GM19351 (cell line): ENCODE results near the gene MAP7D1.
A peak's percentile ranks its signal among the peaks of the same experiment; 100 is the strongest.
"Not testable (repeated sequence)": the region's sequence is repeated elsewhere in the genome, so short reads cannot be mapped to it uniquely, and the experiment has no call there.

Source experiments
- ATAC-seq: cut with Tn5 transposase; IDR thresholded peaks from one replicate; pipeline ENCODE4 v1.9.1; 2021; ENCODE audit warnings: mild to moderate bottlenecking, moderate library complexity; ENCODE audit not compliant: unreplicated experiment

MAP7D1 gene

GRCh38 chr1:36199934-36200741, 44.2 kb downstream of the MAP7D1 start:
- ATAC-seq = no peak

GRCh38 chr1:36203027-36203553, 47.1 kb downstream of the MAP7D1 start:
- ATAC-seq = no peak

- ATAC-seq = no peak
Observed at GRCh38 chr1:36203554-36204346, 47.8 kb downstream of the MAP7D1 start.

- no peak for ATAC-seq
Observed at GRCh38 chr1:36204347-36204909, 48.5 kb downstream of the MAP7D1 start.

GRCh38 chr1:36206323-36206858, 50.4 kb downstream of the MAP7D1 start:
- no peak for ATAC-seq

- no peak for ATAC-seq
Observed at GRCh38 chr1:36207339-36207738, 51.4 kb downstream of the MAP7D1 start.

- ATAC-seq = no peak
Observed at GRCh38 chr1:36208978-36209703, 53.2 kb downstream of the MAP7D1 start.

- ATAC-seq = no peak
Observed at GRCh38 chr1:36211307-36211706, 55.3 kb downstream of the MAP7D1 start.

GRCh38 chr1:36211841-36212240, 55.9 kb downstream of the MAP7D1 start:
- no peak for ATAC-seq

GRCh38 chr1:36212782-36213181, 56.8 kb downstream of the MAP7D1 start:
- ATAC-seq = no peak

GRCh38 chr1:36217670-36218069, 61.7 kb downstream of the MAP7D1 start:
- no peak for ATAC-seq

GRCh38 chr1:36221901-36222300, 65.9 kb downstream of the MAP7D1 start:
- not testable (repeated sequence) for ATAC-seq

GRCh38 chr1:36222481-36223380, 66.8 kb downstream of the MAP7D1 start:
- ATAC-seq = no peak

- ATAC-seq = peak; percentile 29
Observed at GRCh38 chr1:36223381-36223995, 67.5 kb downstream of the MAP7D1 start.

GRCh38 chr1:36223996-36224536, 68.1 kb downstream of the MAP7D1 start, which contains the start of gene THRAP3:
THRAP3 (plus strand) TSS chr1:36224443; CDS start chr1:36282564, 58,121 bp downstream.
- peak; percentile 83 for ATAC-seq

- ATAC-seq = peak; percentile 56
Observed at GRCh38 chr1:36224537-36225282, 68.8 kb downstream of the MAP7D1 start.

GRCh38 chr1:36225283-36225899, 69.4 kb downstream of the MAP7D1 start:
- ATAC-seq = no peak
